ENCODE data around the gene ZNF646. TPM values are rescaled to one million over a fixed set of nuclear protein-coding genes. Genes with fewer than 3 reads are reported as not detected.

Gene ZNF646
- total and polyA plus RNA-seq, 2 of the 13 experiments (the other 11 are each of a cell fraction or from before 2014, with no cell fraction given): 3.4 to 10.9 TPM

DNA sequence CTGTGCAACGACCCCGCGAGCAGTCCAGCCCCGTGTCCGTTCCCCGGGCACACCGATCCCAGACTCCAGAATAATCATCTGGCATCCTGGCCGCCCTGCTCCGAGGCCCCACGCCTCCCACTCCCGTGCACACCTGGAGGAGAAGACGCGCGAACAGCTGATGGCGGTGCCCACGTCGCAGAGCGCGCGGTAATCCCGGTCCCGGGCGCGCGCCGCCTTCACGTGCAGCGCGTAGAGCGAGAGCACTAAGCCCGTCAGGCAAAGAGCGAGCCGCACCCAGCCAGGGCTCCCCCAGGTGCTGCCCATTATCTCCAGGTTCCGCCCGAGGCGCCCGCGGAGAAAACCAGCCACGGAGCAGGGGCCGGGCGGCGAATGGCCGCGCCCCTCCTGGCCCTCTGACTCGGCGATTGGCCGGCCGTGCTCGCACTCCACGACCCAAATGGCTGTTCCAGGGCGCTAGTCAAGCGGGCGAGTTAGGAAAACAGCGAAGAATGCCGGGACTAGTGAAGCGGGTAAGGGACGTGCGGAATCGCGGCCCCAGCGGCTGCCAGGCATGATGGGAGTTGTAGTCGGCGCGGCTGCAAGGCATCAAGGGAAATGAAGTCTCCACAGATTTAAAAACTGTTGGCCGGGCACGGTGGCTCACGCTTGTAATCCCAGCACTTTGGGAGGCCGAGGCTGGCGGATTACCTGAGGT, 20.4 kb downstream of the ZNF646 start, which contains the start of gene VKORC1 (continued):
- TF ChIP-seq ZFYVE20 (CRISPR knock-in tag; IDR thresholded peaks at IDR 0.05; ENCODE audit: borderline replicate concordance, low read depth) (peak; percentile 60; the same call in 1 of the 2 replicates), JARID2 (CRISPR knock-in tag; IDR thresholded peaks at IDR 0.05; ENCODE audit: insufficient replicate concordance) (peak; percentile 37), ZNF326 (CRISPR knock-in tag; IDR thresholded peaks at IDR 0.05; ENCODE audit: borderline replicate concordance) (peak; percentile 14; the same call in 1 of the 2 replicates), ZSCAN25 (CRISPR knock-in tag; IDR thresholded peaks at IDR 0.05) (no peak), ZMYM4 (CRISPR knock-in tag; IDR thresholded peaks at IDR 0.05) (peak; percentile 59; the same call in 1 of the 2 replicates), ZFP82 (CRISPR knock-in tag; IDR thresholded peaks at IDR 0.05; ENCODE audit: borderline replicate concordance) (0 out of 2 replicates have a peak, but pooled peaks have one; percentile 15), NR1H2 (CRISPR knock-in tag; IDR thresholded peaks at IDR 0.05; ENCODE audit: borderline replicate concordance, low read depth) (0 out of 2 replicates have a peak, but pooled peaks have one; percentile 28), ZBTB7A (CRISPR knock-in tag; IDR thresholded peaks at IDR 0.05) (peak; percentile 20; the same call in 1 of the 2 replicates), CBX5 (CRISPR knock-in tag; IDR thresholded peaks at IDR 0.05; ENCODE audit: borderline replicate concordance) (peak; percentile 50; the same call in 1 of the 2 replicates), PCBP1 (IDR thresholded peaks at IDR 0.05; ENCODE audit: borderline replicate concordance, low read depth, low read length) (0 out of 2 replicates have a peak, but pooled peaks have one; percentile 47), U2AF2 (IDR thresholded peaks at IDR 0.05; ENCODE audit: low read depth, low read length) (no peak)
- TF ChIP-seq, protein P1, sequence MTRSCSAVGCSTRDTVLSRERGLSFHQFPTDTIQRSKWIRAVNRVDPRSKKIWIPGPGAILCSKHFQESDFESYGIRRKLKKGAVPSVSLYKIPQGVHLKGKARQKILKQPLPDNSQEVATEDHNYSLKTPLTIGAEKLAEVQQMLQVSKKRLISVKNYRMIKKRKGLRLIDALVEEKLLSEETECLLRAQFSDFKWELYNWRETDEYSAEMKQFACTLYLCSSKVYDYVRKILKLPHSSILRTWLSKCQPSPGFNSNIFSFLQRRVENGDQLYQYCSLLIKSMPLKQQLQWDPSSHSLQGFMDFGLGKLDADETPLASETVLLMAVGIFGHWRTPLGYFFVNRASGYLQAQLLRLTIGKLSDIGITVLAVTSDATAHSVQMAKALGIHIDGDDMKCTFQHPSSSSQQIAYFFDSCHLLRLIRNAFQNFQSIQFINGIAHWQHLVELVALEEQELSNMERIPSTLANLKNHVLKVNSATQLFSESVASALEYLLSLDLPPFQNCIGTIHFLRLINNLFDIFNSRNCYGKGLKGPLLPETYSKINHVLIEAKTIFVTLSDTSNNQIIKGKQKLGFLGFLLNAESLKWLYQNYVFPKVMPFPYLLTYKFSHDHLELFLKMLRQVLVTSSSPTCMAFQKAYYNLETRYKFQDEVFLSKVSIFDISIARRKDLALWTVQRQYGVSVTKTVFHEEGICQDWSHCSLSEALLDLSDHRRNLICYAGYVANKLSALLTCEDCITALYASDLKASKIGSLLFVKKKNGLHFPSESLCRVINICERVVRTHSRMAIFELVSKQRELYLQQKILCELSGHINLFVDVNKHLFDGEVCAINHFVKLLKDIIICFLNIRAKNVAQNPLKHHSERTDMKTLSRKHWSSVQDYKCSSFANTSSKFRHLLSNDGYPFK (CRISPR knock-in tag; IDR thresholded peaks at IDR 0.05; ENCODE audit: borderline replicate concordance): peak; percentile 82; the same call in 1 of the 2 replicates
- TF ChIP-seq, protein P2, sequence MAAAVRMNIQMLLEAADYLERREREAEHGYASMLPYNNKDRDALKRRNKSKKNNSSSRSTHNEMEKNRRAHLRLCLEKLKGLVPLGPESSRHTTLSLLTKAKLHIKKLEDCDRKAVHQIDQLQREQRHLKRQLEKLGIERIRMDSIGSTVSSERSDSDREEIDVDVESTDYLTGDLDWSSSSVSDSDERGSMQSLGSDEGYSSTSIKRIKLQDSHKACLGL (CRISPR knock-in tag; IDR thresholded peaks at IDR 0.05): peak; percentile 93
- TF ChIP-seq, protein P3, sequence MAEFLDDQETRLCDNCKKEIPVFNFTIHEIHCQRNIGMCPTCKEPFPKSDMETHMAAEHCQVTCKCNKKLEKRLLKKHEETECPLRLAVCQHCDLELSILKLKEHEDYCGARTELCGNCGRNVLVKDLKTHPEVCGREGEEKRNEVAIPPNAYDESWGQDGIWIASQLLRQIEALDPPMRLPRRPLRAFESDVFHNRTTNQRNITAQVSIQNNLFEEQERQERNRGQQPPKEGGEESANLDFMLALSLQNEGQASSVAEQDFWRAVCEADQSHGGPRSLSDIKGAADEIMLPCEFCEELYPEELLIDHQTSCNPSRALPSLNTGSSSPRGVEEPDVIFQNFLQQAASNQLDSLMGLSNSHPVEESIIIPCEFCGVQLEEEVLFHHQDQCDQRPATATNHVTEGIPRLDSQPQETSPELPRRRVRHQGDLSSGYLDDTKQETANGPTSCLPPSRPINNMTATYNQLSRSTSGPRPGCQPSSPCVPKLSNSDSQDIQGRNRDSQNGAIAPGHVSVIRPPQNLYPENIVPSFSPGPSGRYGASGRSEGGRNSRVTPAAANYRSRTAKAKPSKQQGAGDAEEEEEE (CRISPR knock-in tag; IDR thresholded peaks at IDR 0.05; ENCODE audit: borderline replicate concordance): no peak
- TF ChIP-seq, protein P4, sequence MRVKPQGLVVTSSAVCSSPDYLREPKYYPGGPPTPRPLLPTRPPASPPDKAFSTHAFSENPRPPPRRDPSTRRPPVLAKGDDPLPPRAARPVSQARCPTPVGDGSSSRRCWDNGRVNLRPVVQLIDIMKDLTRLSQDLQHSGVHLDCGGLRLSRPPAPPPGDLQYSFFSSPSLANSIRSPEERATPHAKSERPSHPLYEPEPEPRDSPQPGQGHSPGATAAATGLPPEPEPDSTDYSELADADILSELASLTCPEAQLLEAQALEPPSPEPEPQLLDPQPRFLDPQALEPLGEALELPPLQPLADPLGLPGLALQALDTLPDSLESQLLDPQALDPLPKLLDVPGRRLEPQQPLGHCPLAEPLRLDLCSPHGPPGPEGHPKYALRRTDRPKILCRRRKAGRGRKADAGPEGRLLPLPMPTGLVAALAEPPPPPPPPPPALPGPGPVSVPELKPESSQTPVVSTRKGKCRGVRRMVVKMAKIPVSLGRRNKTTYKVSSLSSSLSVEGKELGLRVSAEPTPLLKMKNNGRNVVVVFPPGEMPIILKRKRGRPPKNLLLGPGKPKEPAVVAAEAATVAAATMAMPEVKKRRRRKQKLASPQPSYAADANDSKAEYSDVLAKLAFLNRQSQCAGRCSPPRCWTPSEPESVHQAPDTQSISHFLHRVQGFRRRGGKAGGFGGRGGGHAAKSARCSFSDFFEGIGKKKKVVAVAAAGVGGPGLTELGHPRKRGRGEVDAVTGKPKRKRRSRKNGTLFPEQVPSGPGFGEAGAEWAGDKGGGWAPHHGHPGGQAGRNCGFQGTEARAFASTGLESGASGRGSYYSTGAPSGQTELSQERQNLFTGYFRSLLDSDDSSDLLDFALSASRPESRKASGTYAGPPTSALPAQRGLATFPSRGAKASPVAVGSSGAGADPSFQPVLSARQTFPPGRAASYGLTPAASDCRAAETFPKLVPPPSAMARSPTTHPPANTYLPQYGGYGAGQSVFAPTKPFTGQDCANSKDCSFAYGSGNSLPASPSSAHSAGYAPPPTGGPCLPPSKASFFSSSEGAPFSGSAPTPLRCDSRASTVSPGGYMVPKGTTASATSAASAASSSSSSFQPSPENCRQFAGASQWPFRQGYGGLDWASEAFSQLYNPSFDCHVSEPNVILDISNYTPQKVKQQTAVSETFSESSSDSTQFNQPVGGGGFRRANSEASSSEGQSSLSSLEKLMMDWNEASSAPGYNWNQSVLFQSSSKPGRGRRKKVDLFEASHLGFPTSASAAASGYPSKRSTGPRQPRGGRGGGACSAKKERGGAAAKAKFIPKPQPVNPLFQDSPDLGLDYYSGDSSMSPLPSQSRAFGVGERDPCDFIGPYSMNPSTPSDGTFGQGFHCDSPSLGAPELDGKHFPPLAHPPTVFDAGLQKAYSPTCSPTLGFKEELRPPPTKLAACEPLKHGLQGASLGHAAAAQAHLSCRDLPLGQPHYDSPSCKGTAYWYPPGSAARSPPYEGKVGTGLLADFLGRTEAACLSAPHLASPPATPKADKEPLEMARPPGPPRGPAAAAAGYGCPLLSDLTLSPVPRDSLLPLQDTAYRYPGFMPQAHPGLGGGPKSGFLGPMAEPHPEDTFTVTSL (CRISPR knock-in tag; IDR thresholded peaks at IDR 0.05; ENCODE audit: borderline replicate concordance): 0 out of 2 replicates have a peak, but pooled peaks have one; percentile 33
- TF ChIP-seq, protein P5, sequence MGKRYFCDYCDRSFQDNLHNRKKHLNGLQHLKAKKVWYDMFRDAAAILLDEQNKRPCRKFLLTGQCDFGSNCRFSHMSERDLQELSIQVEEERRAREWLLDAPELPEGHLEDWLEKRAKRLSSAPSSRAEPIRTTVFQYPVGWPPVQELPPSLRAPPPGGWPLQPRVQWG (CRISPR knock-in tag; IDR thresholded peaks at IDR 0.05; ENCODE audit: borderline replicate concordance, low read depth): no peak
